Right lobe of liver (tissue), 4 donors: ENCODE results near the gene SERPINA4.

ENCODE experiments used
- CTCF ChIP-seq, 4 donors: fragments of 200-600 bp in 3 of 4; fragments of 450-650 bp in 1 of 4; IDR thresholded peaks; one replicate each; pipeline versions ENCODE4 v1.5.1 to v1.8.0; 2016 to 2022; ENCODE audit warnings: antibody characterized with exemption in 4 of 4, mild to moderate bottlenecking in 2 of 4
- POLR2A ChIP-seq: fragments of 450-650 bp; IDR thresholded peaks from one replicate; pipeline ENCODE4 v1.6.1; 2017; ENCODE audit warnings: antibody characterized with exemption, mild to moderate bottlenecking
- donor health status: DM: no; HTN: no; CAD: no.
- donor health status: DM: no; HTN: no; CAD: no.
- donor health status: DM: no; HTN: yes; CAD: no.

- TF ChIP-seq CTCF (IDR thresholded peaks at IDR 0.05), result peak in 1 of 4 donors; percentile 2
- TF ChIP-seq POLR2A, result no peak
These were observed 38.4 kb downstream of the SERPINA4 start for GRCh38 chr14:94599656-94600004.
